Liver (tissue), 9 donors: ENCODE results near the gene PLA2G5. TPM values are rescaled to one million over a fixed set of nuclear protein-coding genes. Genes with fewer than 3 reads are reported as not detected.

Source experiments
- DNase-seq: peaks from one replicate; pipeline ENCODE4 v3.0.0-alpha.2; 2017; ENCODE audit warnings: low spot score
- H3K27ac ChIP-seq, 2 donors: one replicate each; pipeline ENCODE4 v1.7.0; 2013; ENCODE audit warnings: inconsistent platforms in 2 of 2, low read length in 2 of 2, control low read depth in 1 of 2, low read depth in 1 of 2, mild to moderate bottlenecking in 1 of 2
- H3K27me3 ChIP-seq, 4 donors: one replicate each; pipeline versions ENCODE4 v1.6.1 to v1.7.0; 2013; ENCODE audit warnings: low read length in 3 of 4, inconsistent platforms in 1 of 4, mild to moderate bottlenecking in 1 of 4, moderate library complexity in 1 of 4; ENCODE audit not compliant: control insufficient read depth in 4 of 4, insufficient read depth in 4 of 4
- H3K36me3 ChIP-seq, 4 donors: one replicate each; pipeline versions ENCODE4 v1.6.1 to v1.7.0; 2013; ENCODE audit warnings: low read length in 3 of 4, mild to moderate bottlenecking in 3 of 4, low read depth in 1 of 4, moderate library complexity in 1 of 4; ENCODE audit not compliant: control insufficient read depth in 4 of 4, insufficient read depth in 3 of 4
- H3K4me1 ChIP-seq, 4 donors: one replicate each; pipeline versions ENCODE4 v1.6.1 to v1.7.0; 2013; ENCODE audit warnings: low read length in 3 of 4, mild to moderate bottlenecking in 3 of 4, moderate library complexity in 1 of 4; ENCODE audit not compliant: control insufficient read depth in 4 of 4, insufficient read depth in 4 of 4
- H3K4me3 ChIP-seq, 3 donors: one replicate each; pipeline versions ENCODE4 v1.6.1 to v1.7.0; 2013; ENCODE audit warnings: low read length in 3 of 3, control low read depth in 1 of 3, low read depth in 1 of 3, mild to moderate bottlenecking in 1 of 3
- H3K9ac ChIP-seq, 2 donors: one replicate each; pipeline ENCODE4 v1.7.0; 2013; ENCODE audit warnings: low read length in 2 of 2, mild to moderate bottlenecking in 2 of 2, moderate library complexity in 2 of 2, control low read depth in 1 of 2, low read depth in 1 of 2
- H3K9me3 ChIP-seq, 4 donors: one replicate each; pipeline versions ENCODE4 v1.6.1 to v1.7.0; 2013; ENCODE audit warnings: low read length in 3 of 4; ENCODE audit not compliant: control insufficient read depth in 4 of 4
- EGR1 ChIP-seq, 2 donors: IDR thresholded peaks; 2 replicates each; pipeline ENCODE4 v1.6.1; 2016 to 2018; ENCODE audit warnings: antibody characterized with exemption in 2 of 2, low read depth in 2 of 2
- FOXA1 ChIP-seq: IDR thresholded peaks from 2 replicates; pipeline ENCODE4 v1.6.1; 2016; ENCODE audit warnings: antibody characterized with exemption
- FOXA2 ChIP-seq: IDR thresholded peaks from 2 replicates; pipeline ENCODE4 v1.6.1; 2016; ENCODE audit warnings: antibody characterized with exemption
- GABPA ChIP-seq, 2 donors: IDR thresholded peaks in 1 of 2; conservative IDR thresholded peaks in 1 of 2; 2 replicates each; pipeline ENCODE4 v1.6.1; 2016; ENCODE audit warnings: antibody characterized with exemption in 2 of 2, mild to moderate bottlenecking in 1 of 2, moderate library complexity in 1 of 2
- HNF4A ChIP-seq, 2 donors: conservative IDR thresholded peaks; 2 replicates each; pipeline ENCODE4 v1.6.1; 2016; ENCODE audit warnings: antibody characterized with exemption in 2 of 2, mild to moderate bottlenecking in 2 of 2
- HNF4G ChIP-seq: IDR thresholded peaks from 2 replicates; pipeline ENCODE4 v1.6.1; 2016; ENCODE audit warnings: antibody characterized with exemption
- JUND ChIP-seq, 2 donors: IDR thresholded peaks; 2 replicates each; pipeline ENCODE4 v1.6.1; 2016; ENCODE audit warnings: antibody characterized with exemption in 2 of 2
- NR2F2 ChIP-seq: IDR thresholded peaks from 2 replicates; pipeline ENCODE4 v1.6.1; 2016; ENCODE audit warnings: antibody characterized with exemption
- RAD21 ChIP-seq, 2 donors: IDR thresholded peaks; 2 replicates each; pipeline ENCODE4 v1.6.1; 2016; ENCODE audit warnings: antibody characterized with exemption in 2 of 2, mild to moderate bottlenecking in 2 of 2
- RXRA ChIP-seq, 2 donors: IDR thresholded peaks; 2 replicates each; pipeline ENCODE4 v1.6.1; 2017 to 2018; ENCODE audit warnings: antibody characterized with exemption in 2 of 2, mild to moderate bottlenecking in 1 of 2
- SP1 ChIP-seq: IDR thresholded peaks from 2 replicates; pipeline ENCODE4 v1.6.1; 2018; ENCODE audit warnings: antibody characterized with exemption, mild to moderate bottlenecking
- TAF1 ChIP-seq: conservative IDR thresholded peaks from 2 replicates; pipeline ENCODE4 v1.6.1; 2016; ENCODE audit warnings: antibody characterized with exemption, mild to moderate bottlenecking
- YY1 ChIP-seq: IDR thresholded peaks from 2 replicates; pipeline ENCODE4 v1.6.1; 2016; ENCODE audit warnings: antibody characterized with exemption, mild to moderate bottlenecking
- polyA plus RNA-seq, 2 donors: library from polyadenylated mRNA; stranded (reverse) in 1 of 2; unstranded in 1 of 2; fragments of 200-250 nt in 1 of 2; fragments of >200 nt in 1 of 2; fragmentation: Nextera tagmentation in 1 of 2; extraction: Ambion mirVana in 1 of 2; gene quantifications; one replicate each; pipeline versions ENCODE4 v1.2.1 to v1.2.3, GENCODE V29; 2013 to 2015
- total RNA-seq, 2 donors: library from RNA; depleted of rRNA; stranded (reverse); fragments of >200 nt; gene quantifications; one replicate each; pipeline ENCODE4 v1.2.3, GENCODE V29; 2014
- TF ChIP-seq, protein P1 (sequence below): IDR thresholded peaks from 2 replicates; pipeline ENCODE4 v1.6.1; 2016; ENCODE audit warnings: antibody characterized with exemption
- TF ChIP-seq, protein P2 (sequence below): IDR thresholded peaks from 2 replicates; pipeline ENCODE4 v1.6.1; 2016; ENCODE audit warnings: antibody characterized with exemption
- TF ChIP-seq, protein P3 (sequence below): fragments of 150-350 bp; IDR thresholded peaks from 2 replicates; pipeline ENCODE4 v1.5.1; 2017; ENCODE audit warnings: improper control_type of control experiment, low read depth, low read length; ENCODE audit not compliant: missing input control
- TF ChIP-seq, protein P4 (sequence below): IDR thresholded peaks from 2 replicates; pipeline ENCODE4 v1.6.1; 2016; ENCODE audit warnings: antibody characterized with exemption, mild to moderate bottlenecking
- TF ChIP-seq, protein P5 (sequence below): IDR thresholded peaks from 2 replicates; pipeline ENCODE4 v1.6.1; 2016; ENCODE audit warnings: antibody characterized with exemption
- donor health status: healthy.
- donor health status: healthy.
- donor health status: healthy.
- donor health status: healthy.
- donor health status: healthy.

PLA2G5 gene
- total and polyA plus RNA-seq, 4 donors = 2.0 to 2.9 (median 2.3) TPM; not detected in 1

DNA sequence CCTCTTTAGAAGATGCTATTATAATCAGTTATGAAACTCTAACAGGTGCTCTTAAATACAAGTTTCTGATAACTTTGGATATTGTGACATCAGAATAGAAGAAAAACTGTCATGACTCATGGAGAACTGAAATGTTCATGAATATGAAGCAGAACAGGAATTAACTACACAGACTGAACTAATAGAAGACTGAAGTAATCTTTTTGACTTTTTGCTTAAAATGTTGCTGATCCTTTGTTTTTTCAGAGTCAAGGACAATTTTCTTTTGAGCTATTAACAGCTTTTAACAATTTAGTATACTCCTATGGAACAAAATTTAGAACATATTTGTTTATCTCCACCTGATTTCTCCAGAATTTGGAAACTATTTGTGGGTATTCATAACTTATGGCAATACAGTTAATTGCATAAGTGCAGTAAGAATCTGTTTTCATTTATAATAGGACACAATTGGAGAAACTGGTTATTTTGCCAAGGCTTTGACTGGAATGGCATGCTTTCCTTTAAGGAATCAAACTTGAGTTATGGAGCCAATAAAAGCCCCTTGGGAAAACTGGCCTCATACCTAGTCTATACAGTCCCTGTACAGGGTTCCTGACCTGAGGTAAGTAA, 18.7 kb upstream of the PLA2G5 start:
- Histone ChIP-seq H3K4me1 (no peaks in the 10 kb centered on the region), H3K36me3 (no peaks in the 10 kb centered on the region), H3K9me3 (no peaks in the 10 kb centered on the region), H3K9ac (no peak overlapping the region), H3K27me3 (peaks cover 0 to 7% (median 0%) of the 10 kb centered on the region in 4 donors), H3K4me3 (no peak overlapping the region), H3K27ac (no peak overlapping the region)
- no peak for DNase-seq
- TF ChIP-seq, protein P1, sequence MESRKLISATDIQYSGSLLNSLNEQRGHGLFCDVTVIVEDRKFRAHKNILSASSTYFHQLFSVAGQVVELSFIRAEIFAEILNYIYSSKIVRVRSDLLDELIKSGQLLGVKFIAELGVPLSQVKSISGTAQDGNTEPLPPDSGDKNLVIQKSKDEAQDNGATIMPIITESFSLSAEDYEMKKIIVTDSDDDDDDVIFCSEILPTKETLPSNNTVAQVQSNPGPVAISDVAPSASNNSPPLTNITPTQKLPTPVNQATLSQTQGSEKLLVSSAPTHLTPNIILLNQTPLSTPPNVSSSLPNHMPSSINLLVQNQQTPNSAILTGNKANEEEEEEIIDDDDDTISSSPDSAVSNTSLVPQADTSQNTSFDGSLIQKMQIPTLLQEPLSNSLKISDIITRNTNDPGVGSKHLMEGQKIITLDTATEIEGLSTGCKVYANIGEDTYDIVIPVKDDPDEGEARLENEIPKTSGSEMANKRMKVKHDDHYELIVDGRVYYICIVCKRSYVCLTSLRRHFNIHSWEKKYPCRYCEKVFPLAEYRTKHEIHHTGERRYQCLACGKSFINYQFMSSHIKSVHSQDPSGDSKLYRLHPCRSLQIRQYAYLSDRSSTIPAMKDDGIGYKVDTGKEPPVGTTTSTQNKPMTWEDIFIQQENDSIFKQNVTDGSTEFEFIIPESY = no peak
- TF ChIP-seq EGR1 (IDR thresholded peaks at IDR 0.05; ENCODE audit: low read depth in 2 of 2) (no peak), FOXA2 (no peak), NR2F2 (no peak), YY1 (no peak), SP1 (no peak), HNF4G (no peak), RXRA (IDR thresholded peaks at IDR 0.05) (no peak), FOXA1 (no peak), TAF1 (no peak), HNF4A (conservative IDR thresholded peaks at IDR 0.05) (no peak), GABPA (IDR thresholded peaks at IDR 0.05 in 1 of 2, conservative IDR thresholded peaks at IDR 0.05 in 1 of 2) (no peak), RAD21 (IDR thresholded peaks at IDR 0.05) (no peak), JUND (IDR thresholded peaks at IDR 0.05) (no peak)
- TF ChIP-seq, protein P2, sequence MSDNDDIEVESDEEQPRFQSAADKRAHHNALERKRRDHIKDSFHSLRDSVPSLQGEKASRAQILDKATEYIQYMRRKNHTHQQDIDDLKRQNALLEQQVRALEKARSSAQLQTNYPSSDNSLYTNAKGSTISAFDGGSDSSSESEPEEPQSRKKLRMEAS = no peak
- TF ChIP-seq, protein P3, sequence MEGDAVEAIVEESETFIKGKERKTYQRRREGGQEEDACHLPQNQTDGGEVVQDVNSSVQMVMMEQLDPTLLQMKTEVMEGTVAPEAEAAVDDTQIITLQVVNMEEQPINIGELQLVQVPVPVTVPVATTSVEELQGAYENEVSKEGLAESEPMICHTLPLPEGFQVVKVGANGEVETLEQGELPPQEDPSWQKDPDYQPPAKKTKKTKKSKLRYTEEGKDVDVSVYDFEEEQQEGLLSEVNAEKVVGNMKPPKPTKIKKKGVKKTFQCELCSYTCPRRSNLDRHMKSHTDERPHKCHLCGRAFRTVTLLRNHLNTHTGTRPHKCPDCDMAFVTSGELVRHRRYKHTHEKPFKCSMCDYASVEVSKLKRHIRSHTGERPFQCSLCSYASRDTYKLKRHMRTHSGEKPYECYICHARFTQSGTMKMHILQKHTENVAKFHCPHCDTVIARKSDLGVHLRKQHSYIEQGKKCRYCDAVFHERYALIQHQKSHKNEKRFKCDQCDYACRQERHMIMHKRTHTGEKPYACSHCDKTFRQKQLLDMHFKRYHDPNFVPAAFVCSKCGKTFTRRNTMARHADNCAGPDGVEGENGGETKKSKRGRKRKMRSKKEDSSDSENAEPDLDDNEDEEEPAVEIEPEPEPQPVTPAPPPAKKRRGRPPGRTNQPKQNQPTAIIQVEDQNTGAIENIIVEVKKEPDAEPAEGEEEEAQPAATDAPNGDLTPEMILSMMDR = no peak
- TF ChIP-seq, protein P4, sequence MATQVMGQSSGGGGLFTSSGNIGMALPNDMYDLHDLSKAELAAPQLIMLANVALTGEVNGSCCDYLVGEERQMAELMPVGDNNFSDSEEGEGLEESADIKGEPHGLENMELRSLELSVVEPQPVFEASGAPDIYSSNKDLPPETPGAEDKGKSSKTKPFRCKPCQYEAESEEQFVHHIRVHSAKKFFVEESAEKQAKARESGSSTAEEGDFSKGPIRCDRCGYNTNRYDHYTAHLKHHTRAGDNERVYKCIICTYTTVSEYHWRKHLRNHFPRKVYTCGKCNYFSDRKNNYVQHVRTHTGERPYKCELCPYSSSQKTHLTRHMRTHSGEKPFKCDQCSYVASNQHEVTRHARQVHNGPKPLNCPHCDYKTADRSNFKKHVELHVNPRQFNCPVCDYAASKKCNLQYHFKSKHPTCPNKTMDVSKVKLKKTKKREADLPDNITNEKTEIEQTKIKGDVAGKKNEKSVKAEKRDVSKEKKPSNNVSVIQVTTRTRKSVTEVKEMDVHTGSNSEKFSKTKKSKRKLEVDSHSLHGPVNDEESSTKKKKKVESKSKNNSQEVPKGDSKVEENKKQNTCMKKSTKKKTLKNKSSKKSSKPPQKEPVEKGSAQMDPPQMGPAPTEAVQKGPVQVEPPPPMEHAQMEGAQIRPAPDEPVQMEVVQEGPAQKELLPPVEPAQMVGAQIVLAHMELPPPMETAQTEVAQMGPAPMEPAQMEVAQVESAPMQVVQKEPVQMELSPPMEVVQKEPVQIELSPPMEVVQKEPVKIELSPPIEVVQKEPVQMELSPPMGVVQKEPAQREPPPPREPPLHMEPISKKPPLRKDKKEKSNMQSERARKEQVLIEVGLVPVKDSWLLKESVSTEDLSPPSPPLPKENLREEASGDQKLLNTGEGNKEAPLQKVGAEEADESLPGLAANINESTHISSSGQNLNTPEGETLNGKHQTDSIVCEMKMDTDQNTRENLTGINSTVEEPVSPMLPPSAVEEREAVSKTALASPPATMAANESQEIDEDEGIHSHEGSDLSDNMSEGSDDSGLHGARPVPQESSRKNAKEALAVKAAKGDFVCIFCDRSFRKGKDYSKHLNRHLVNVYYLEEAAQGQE = no peak
- TF ChIP-seq, protein P5, sequence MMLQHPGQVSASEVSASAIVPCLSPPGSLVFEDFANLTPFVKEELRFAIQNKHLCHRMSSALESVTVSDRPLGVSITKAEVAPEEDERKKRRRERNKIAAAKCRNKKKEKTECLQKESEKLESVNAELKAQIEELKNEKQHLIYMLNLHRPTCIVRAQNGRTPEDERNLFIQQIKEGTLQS = no peak
